Calu3 (cell line): ENCODE measurements around the gene SPTB. TPM values are rescaled to one million over a fixed set of nuclear protein-coding genes. Genes with fewer than 3 reads are reported as not detected.
A peak's percentile ranks its signal among the peaks of the same experiment; 100 is the strongest.

ENCODE experiments used
- BruUV-seq: library from RNA; stranded (reverse); fragments of 400-500 nt; replicated peaks from 2 replicates; lab custom pipeline; 2021; lab: Mats Ljungman, UMichigan
- CTCF ChIA-PET: fragments of 300-600 bp; sonication (Branson Sonifier 250); formaldehyde crosslinking; loops from one replicate; lab custom pipeline; 2022; ENCODE audit warnings: antibody characterized with exemption; lab: Charles Lee
- DNase-seq: peaks from one replicate; pipeline ENCODE4 v3.0.0; 2022
- H3K27ac Mint-ChIP-seq: one replicate; pipeline ENCODE4 v1.8.0; 2022; ENCODE audit warnings: mixed read lengths; ENCODE audit not compliant: unreplicated experiment
- H3K27me3 Mint-ChIP-seq: one replicate; pipeline ENCODE4 v1.8.0; 2022; ENCODE audit warnings: mixed read lengths; ENCODE audit not compliant: unreplicated experiment
- H3K36me3 Mint-ChIP-seq: one replicate; pipeline ENCODE4 v1.8.0; 2022; ENCODE audit warnings: mild to moderate bottlenecking, moderate library complexity, mixed read lengths; ENCODE audit not compliant: insufficient read depth, unreplicated experiment
- H3K4me1 Mint-ChIP-seq: one replicate; pipeline ENCODE4 v1.8.0; 2022; ENCODE audit warnings: mild to moderate bottlenecking, low read depth, mixed read lengths; ENCODE audit not compliant: unreplicated experiment
- H3K4me3 Mint-ChIP-seq: one replicate; pipeline ENCODE4 v1.8.0; 2022; ENCODE audit warnings: mild to moderate bottlenecking, low read depth, moderate library complexity, mixed read lengths; ENCODE audit not compliant: unreplicated experiment
- H3K9me3 Mint-ChIP-seq: one replicate; pipeline ENCODE4 v1.8.0; 2022; ENCODE audit warnings: low read depth, mixed read lengths; ENCODE audit not compliant: unreplicated experiment
- CTCF ChIP-seq: fragments of 200-600 bp; IDR thresholded peaks from one replicate; pipeline ENCODE4 v1.8.0; 2022; ENCODE audit warnings: antibody characterized with exemption; ENCODE audit not compliant: unreplicated experiment
- intact Hi-C: fragments of 100-400 bp; cut with micrococcal nuclease; formaldehyde crosslinking; loops from one replicate; pipeline ENCODE4 v1.10.0; 2022; ENCODE audit not compliant: unreplicated experiment
- total RNA-seq: library from RNA; stranded (reverse); gene quantifications from 2 replicates; pipeline ENCODE4 v1.2.3, GENCODE V29; 2022

The SPTB gene
- total RNA-seq, 1 experiment from 2014 or later, result not detected

- no peak overlapping the region for H3K4me3 Mint-ChIP-seq
- no peaks in the 10 kb centered on the region for H3K4me1 Mint-ChIP-seq
- BruUV-seq, result no TSS peak
- H3K36me3 Mint-ChIP-seq, result no peaks in the 10 kb centered on the region
- H3K9me3 Mint-ChIP-seq, result no peaks in the 10 kb centered on the region
- no peak for DNase-seq
- intact Hi-C loops, result no loop called here
- peaks cover 85% of the 10 kb centered on the region for H3K27me3 Mint-ChIP-seq
- CTCF ChIA-PET, result no interaction called here
- H3K27ac Mint-ChIP-seq, result no peak overlapping the region
- no peak for TF ChIP-seq CTCF
Measured at GRCh38 chr14:64841772-64842750, 37.6 kb downstream of the SPTB start.

- DNase-seq, result peak; percentile 51
- no peaks in the 10 kb centered on the region for H3K9me3 Mint-ChIP-seq
- intact Hi-C loops, result no loop called here
- H3K27me3 Mint-ChIP-seq, result peaks cover 76% of the 10 kb centered on the region
- TF ChIP-seq CTCF, result peak; percentile 36
- CTCF ChIA-PET, result no interaction called here
- H3K36me3 Mint-ChIP-seq, result no peaks in the 10 kb centered on the region
- H3K4me1 Mint-ChIP-seq, result no peaks in the 10 kb centered on the region
- no TSS peak for BruUV-seq
- no peak overlapping the region for H3K27ac Mint-ChIP-seq
- no peak overlapping the region for H3K4me3 Mint-ChIP-seq
Measured at GRCh38 chr14:64841121-64841651, 38.5 kb downstream of the SPTB start.

- Mint-ChIP-seq H3K36me3 (no peaks in the 10 kb centered on the region), H3K4me3 (no peak overlapping the region), H3K27me3 (peaks cover 51% of the 10 kb centered on the region), H3K4me1 (no peaks in the 10 kb centered on the region), H3K27ac (no peak overlapping the region), H3K9me3 (no peaks in the 10 kb centered on the region)
- TF ChIP-seq CTCF, result no peak
- intact Hi-C loops, result no loop called here
- no TSS peak for BruUV-seq
- peak; percentile 24 for DNase-seq
- CTCF ChIA-PET, result no interaction called here
Measured at GRCh38 chr14:64838656-64839055, 41.1 kb downstream of the SPTB start.

GRCh38 chr14:64835431-64835830 lies 44.3 kb downstream of the SPTB start:
- Mint-ChIP-seq H3K36me3 (no peaks in the 10 kb centered on the region), H3K4me3 (no peak overlapping the region), H3K27ac (no peak overlapping the region), H3K27me3 (peaks cover 18% of the 10 kb centered on the region), H3K9me3 (no peaks in the 10 kb centered on the region), H3K4me1 (no peaks in the 10 kb centered on the region)
- intact Hi-C loops, result no loop called here
- CTCF ChIA-PET, result no interaction called here
- BruUV-seq, result no TSS peak
- no peak for TF ChIP-seq CTCF
- no peak for DNase-seq
